HepG2 (cell line): ENCODE results near the gene GFAP. TPM values are rescaled to one million over a fixed set of nuclear protein-coding genes. Genes with fewer than 3 reads are reported as not detected.

ENCODE experiments used
- ATF7-NPFF ChIP-seq: sonication (generic); formaldehyde crosslinking; IDR thresholded peaks from 2 replicates; pipeline ENCODE4 v1.8.1; 2023; ENCODE audit warnings: mild to moderate bottlenecking, low read depth, missing genetic modification reagents, moderate library complexity
- CBX1 ChIP-seq: IDR thresholded peaks from one replicate; pipeline ENCODE4 v1.6.1; 2016; ENCODE audit warnings: antibody characterized with exemption, low read depth
- GZF1 ChIP-seq: sonication (generic); formaldehyde crosslinking; IDR thresholded peaks from 2 replicates; pipeline ENCODE4 v1.5.1; 2020; ENCODE audit warnings: mild to moderate bottlenecking, missing genetic modification reagents
- HINFP ChIP-seq: sonication (generic); formaldehyde crosslinking; IDR thresholded peaks from 2 replicates; pipeline ENCODE4 v1.4.0; 2020; ENCODE audit warnings: low read depth, mild to moderate bottlenecking, missing genetic modification reagents
- HOMEZ ChIP-seq: IDR thresholded peaks from 2 replicates; pipeline ENCODE4 v1.6.1; 2016; ENCODE audit warnings: low read depth
- HOXA5 ChIP-seq: sonication (generic); formaldehyde crosslinking; IDR thresholded peaks from 2 replicates; pipeline ENCODE4 v1.4.0; 2020; ENCODE audit warnings: missing genetic modification reagents
- JUN ChIP-seq: sonication (generic); formaldehyde crosslinking; IDR thresholded peaks from 2 replicates; pipeline ENCODE4 v1.4.0; 2020; ENCODE audit warnings: mild to moderate bottlenecking, missing genetic modification reagents
- KAT7 ChIP-seq: IDR thresholded peaks from 2 replicates; pipeline ENCODE4 v1.6.1; 2018; ENCODE audit warnings: borderline replicate concordance, missing compliant biosample characterization
- KLF12 ChIP-seq: sonication (generic); formaldehyde crosslinking; IDR thresholded peaks from 2 replicates; pipeline ENCODE4 v1.4.0; 2020; ENCODE audit warnings: missing genetic modification reagents, borderline replicate concordance
- RFX1 ChIP-seq: fragments of 450-650 bp; IDR thresholded peaks from 2 replicates; pipeline ENCODE4 v1.6.1; 2017
- UBTF ChIP-seq: sonication (generic); formaldehyde crosslinking; IDR thresholded peaks from 2 replicates; pipeline ENCODE4 v1.4.0; 2020; ENCODE audit warnings: mild to moderate bottlenecking, missing genetic modification reagents
- ZGPAT ChIP-seq: IDR thresholded peaks from 2 replicates; pipeline ENCODE4 v1.6.1; 2016; ENCODE audit warnings: mild to moderate bottlenecking
- ZKSCAN5 ChIP-seq: sonication (generic); formaldehyde crosslinking; IDR thresholded peaks from 2 replicates; pipeline ENCODE4 v1.5.1; 2020; ENCODE audit warnings: mild to moderate bottlenecking, missing genetic modification reagents
- ZNF256 ChIP-seq: sonication (generic); formaldehyde crosslinking; conservative IDR thresholded peaks from 2 replicates; pipeline ENCODE4 v1.4.0; 2020; ENCODE audit warnings: missing genetic modification reagents
- ZNF549 ChIP-seq: sonication (generic); formaldehyde crosslinking; IDR thresholded peaks from 2 replicates; pipeline ENCODE4 v1.5.0; 2020; ENCODE audit warnings: missing genetic modification reagents
- ZNF598 ChIP-seq: sonication (generic); formaldehyde crosslinking; IDR thresholded peaks from 2 replicates; pipeline ENCODE4 v1.5.1; 2020; ENCODE audit warnings: mild to moderate bottlenecking, missing genetic modification reagents, borderline replicate concordance
- ZNF674 ChIP-seq: sonication (generic); formaldehyde crosslinking; IDR thresholded peaks from 2 replicates; pipeline ENCODE4 v1.5.0; 2020; ENCODE audit warnings: low read depth, mild to moderate bottlenecking, missing genetic modification reagents
- ZNF678 ChIP-seq: sonication (generic); formaldehyde crosslinking; IDR thresholded peaks from 2 replicates; pipeline ENCODE4 v1.4.0; 2020; ENCODE audit warnings: mild to moderate bottlenecking, missing genetic modification reagents
- ZNF761 ChIP-seq: sonication (generic); formaldehyde crosslinking; conservative IDR thresholded peaks from 2 replicates; pipeline ENCODE4 v1.4.0; 2020; ENCODE audit warnings: mild to moderate bottlenecking, missing genetic modification reagents
- ZSCAN30 ChIP-seq: sonication (generic); formaldehyde crosslinking; IDR thresholded peaks from 2 replicates; pipeline ENCODE4 v1.5.0; 2020; ENCODE audit warnings: mild to moderate bottlenecking, missing genetic modification reagents
- ZSCAN5A ChIP-seq: sonication (generic); formaldehyde crosslinking; IDR thresholded peaks from 2 replicates; pipeline ENCODE4 v1.8.0; 2022; ENCODE audit warnings: mild to moderate bottlenecking, missing genetic modification reagents, borderline replicate concordance
- polyA plus RNA-seq, 8 experiments: library from polyadenylated mRNA; depleted of rRNA in 3 of 8; stranded (reverse) in 7 of 8; unstranded in 1 of 8; fragments of >200 nt; fragmentation: Illumina TruSeq in 4 of 8; extraction: Trizol in 4 of 8; gene quantifications; 2 replicates each; pipeline versions ENCODE4 v1.2.1 to v1.2.3, GENCODE V29; 2011 to 2016; ENCODE audit warnings: low read depth in 4 of 8, missing spikeins in 1 of 8, mixed read lengths in 1 of 8; ENCODE audit not compliant: insufficient read depth in 1 of 8
- total RNA-seq, 5 experiments: library from RNA; depleted of rRNA; stranded (reverse); fragments of >200 nt; fragmentation: Illumina TruSeq; extraction: Trizol; gene quantifications; 2 replicates each; pipeline ENCODE4 v1.2.3, GENCODE V29; 2016; ENCODE audit warnings: low read depth in 1 of 5

GFAP gene
- total and polyA plus RNA-seq, 2 of the 13 experiments (the other 11 are each of a cell fraction or from before 2014, with no cell fraction given), result 0.11 to 0.29 TPM

- TF ChIP-seq ZSCAN5A (CRISPR knock-in tag), result 0 out of 2 replicates have a peak, but pooled peaks have one; percentile 46
- TF ChIP-seq ZNF761 (CRISPR knock-in tag), result peak; percentile 78
- TF ChIP-seq HOMEZ, result peak; percentile 61
- TF ChIP-seq KLF12, result 0 out of 2 replicates have a peak, but pooled peaks have one; percentile 62
- 0 out of 2 replicates have a peak, but pooled peaks have one; percentile 56 for TF ChIP-seq ZKSCAN5 (CRISPR knock-in tag)
- TF ChIP-seq CBX1, result peak; percentile 79
- TF ChIP-seq UBTF (CRISPR knock-in tag), result peak; percentile 71
- peak; percentile 67; the same call in 1 of the 2 replicates for TF ChIP-seq ZGPAT (CRISPR knock-in tag)
- peak; percentile 18; the same call in 1 of the 2 replicates for TF ChIP-seq RFX1
- TF ChIP-seq JUN (CRISPR knock-in tag), result peak; percentile 81
- no peak; the same call in 1 of the 2 replicates for TF ChIP-seq KAT7 (CRISPR knock-in tag)
- TF ChIP-seq ZNF256 (CRISPR knock-in tag), result peak; percentile 41; the same call in 1 of the 2 replicates
- peak; percentile 95 for TF ChIP-seq ATF7-NPFF
- peak; percentile 38; the same call in 1 of the 2 replicates for TF ChIP-seq GZF1
- TF ChIP-seq ZNF598 (CRISPR knock-in tag), result peak; percentile 77; the same call in 1 of the 2 replicates
- TF ChIP-seq ZNF678 (CRISPR knock-in tag), result 0 out of 2 replicates have a peak, but pooled peaks have one; percentile 51
- TF ChIP-seq ZNF549, result no peak
- TF ChIP-seq ZNF674, result 0 out of 2 replicates have a peak, but pooled peaks have one; percentile 26
- peak; percentile 40; the same call in 1 of the 2 replicates for TF ChIP-seq HOXA5
- no peak for TF ChIP-seq ZSCAN30 (CRISPR knock-in tag)
- TF ChIP-seq HINFP (CRISPR knock-in tag), result peak; percentile 51
These were observed 32.4 kb upstream of the GFAP start, which contains the start of gene KIF18B (continued) for GRCh38 chr17:44947461-44948314.
